Fibroblast of lung (primary cell): ENCODE data around the gene OTUD7B. TPM values are rescaled to one million over a fixed set of nuclear protein-coding genes. Genes with fewer than 3 reads are reported as not detected.

Source experiments
- DNase-seq, 2 donors: peaks; one replicate each; pipeline versions ENCODE4 v3.0.0 to v3.0.0-alpha.2; 2010; ENCODE audit warnings: low read depth in 2 of 2
- H2AFZ ChIP-seq: 2 replicates; pipeline ENCODE4 v1.5.1; 2012; ENCODE audit warnings: low read length, control low read depth, inconsistent platforms
- H3K27ac ChIP-seq: 2 replicates; pipeline ENCODE4 v1.5.1; 2011; ENCODE audit warnings: low read length, control low read depth; ENCODE audit not compliant: insufficient read depth
- H3K27me3 ChIP-seq: 2 replicates; pipeline ENCODE4 v1.5.1; 2011; ENCODE audit warnings: mild to moderate bottlenecking, low read length; ENCODE audit not compliant: control insufficient read depth, insufficient read depth
- H3K36me3 ChIP-seq: 2 replicates; pipeline ENCODE4 v1.5.1; 2011; ENCODE audit warnings: low read length; ENCODE audit not compliant: control insufficient read depth, insufficient read depth
- H3K4me1 ChIP-seq: 2 replicates; pipeline ENCODE4 v1.5.1; 2011; ENCODE audit warnings: low read length; ENCODE audit not compliant: control insufficient read depth, insufficient read depth; ENCODE audit errors: extremely low read depth
- H3K4me2 ChIP-seq: 2 replicates; pipeline ENCODE4 v1.5.1; 2011; ENCODE audit warnings: low read length, control low read depth; ENCODE audit not compliant: insufficient read depth; ENCODE audit errors: extremely low read depth
- H3K4me3 ChIP-seq, 4 experiments: fragments of 200-600 bp in 1 of 4; sonication (generic) in 1 of 4; replicated peaks in 1 of 4; 2 replicates each; pipeline ENCODE4 v1.5.1; 2011 to 2016; ENCODE audit warnings: low read length in 4 of 4, low read depth in 3 of 4, mild to moderate bottlenecking in 3 of 4, control low read depth in 2 of 4, inconsistent platforms in 1 of 4, mixed read lengths in 1 of 4; ENCODE audit not compliant: insufficient read depth in 1 of 4; ENCODE audit errors: control extremely low read depth in 1 of 4
- H3K79me2 ChIP-seq: 2 replicates; pipeline ENCODE4 v1.5.1; 2012; ENCODE audit warnings: mild to moderate bottlenecking, low read length, inconsistent platforms; ENCODE audit not compliant: control insufficient read depth, insufficient read depth
- H3K9ac ChIP-seq: 2 replicates; pipeline ENCODE4 v1.5.1; 2011; ENCODE audit warnings: mild to moderate bottlenecking, low read length, control low read depth; ENCODE audit not compliant: insufficient read depth
- H3K9me3 ChIP-seq: 2 replicates; pipeline ENCODE4 v1.5.1; 2012; ENCODE audit warnings: low read depth, low read length; ENCODE audit not compliant: control insufficient read depth, insufficient read depth
- H4K20me1 ChIP-seq: 2 replicates; pipeline ENCODE4 v1.5.1; 2011; ENCODE audit warnings: low read length; ENCODE audit not compliant: control insufficient read depth, insufficient read depth; ENCODE audit errors: extremely low read depth
- CTCF ChIP-seq, 2 donors: IDR thresholded peaks in 1 of 2; conservative IDR thresholded peaks in 1 of 2; 1 replicate in 1 of 2; 2 replicates in 1 of 2; pipeline ENCODE4 v1.5.1; 2011 to 2012; ENCODE audit warnings: low read length in 2 of 2, control low read depth in 1 of 2, inconsistent platforms in 1 of 2, low read depth in 1 of 2, mild to moderate bottlenecking in 1 of 2
- EZH2 ChIP-seq: IDR thresholded peaks from 2 replicates; pipeline ENCODE4 v1.5.1; 2012; ENCODE audit warnings: low read length, control low read depth, mild to moderate bottlenecking; ENCODE audit errors: missing control alignments
- polyA plus RNA-seq, 2 donors: library from polyadenylated mRNA; depleted of rRNA in 1 of 2; stranded (reverse) in 1 of 2; unstranded in 1 of 2; fragments of >200 nt; gene quantifications; 2 replicates each; pipeline ENCODE4 v1.2.1, GENCODE V29; 2011 to 2012; ENCODE audit warnings: missing spikeins in 1 of 2
- total RNA-seq: library from RNA; depleted of rRNA; stranded (reverse); fragments of >200 nt; gene quantifications from 2 replicates; pipeline ENCODE4 v1.2.1, GENCODE V29; 2014

The OTUD7B gene
- total and polyA plus RNA-seq, 2 donors (not counting 1 experiment from before 2014, with no cell fraction given), result 10.1 to 17.3 TPM

- DNase-seq, result no peak
Measured at GRCh38 chr1:149923626-149924025, 86.9 kb downstream of the OTUD7B start.

GRCh38 chr1:149917571-149918144 is 92.9 kb downstream of the OTUD7B start, which contains the start of gene SV2A:
TSS of gene SV2A (minus strand) at chr1:149917844. CDS start at chr1:149913840, 4,004 bp downstream.
- H3K27me3 ChIP-seq, result no peaks in the 10 kb centered on the region
- peak within 1 kb of the TSS; percentile 48 for H3K9ac ChIP-seq
- peaks cover 2% of the 10 kb centered on the region for H3K36me3 ChIP-seq
- no peaks in the 10 kb centered on the region for H3K79me2 ChIP-seq
- peaks cover 4% of the 10 kb centered on the region for H3K4me1 ChIP-seq
- H3K4me2 ChIP-seq, result peak within 1 kb of the TSS; percentile 81
- no peaks in the 10 kb centered on the region for H3K9me3 ChIP-seq
- peak within 1 kb of the TSS; percentile 73 to 87 (median 82) for H3K4me3 ChIP-seq
- H2AFZ ChIP-seq, result peak within 1 kb of the TSS; percentile 81
- DNase-seq, result peak; percentile 62 to 77
- TF ChIP-seq EZH2 (no peak), CTCF (conservative IDR thresholded peaks at IDR 0.05 in 1 of 2, IDR thresholded peaks at IDR 0.05 in 1 of 2; ENCODE audit: low read depth in 1 of 2, low read length in 2 of 2) (no peak)
- no peaks in the 10 kb centered on the region for H4K20me1 ChIP-seq
- H3K27ac ChIP-seq, result no peak within 1 kb of the TSS

More at GRCh38 chr1:149923626-149924025, 86.9 kb downstream of the OTUD7B start:
- no peak overlapping the region for H3K4me3 ChIP-seq
- H3K27me3 ChIP-seq, result no peaks in the 10 kb centered on the region
- H3K27ac ChIP-seq, result no peak overlapping the region
- H3K9ac ChIP-seq, result no peak overlapping the region
- H3K36me3 ChIP-seq, result peaks cover 18% of the 10 kb centered on the region
- H3K4me2 ChIP-seq, result no peak overlapping the region
- peaks cover 10% of the 10 kb centered on the region for H3K4me1 ChIP-seq
- no peaks in the 10 kb centered on the region for H4K20me1 ChIP-seq
- H3K79me2 ChIP-seq, result peaks cover 28% of the 10 kb centered on the region
- no peak overlapping the region for H2AFZ ChIP-seq
- H3K9me3 ChIP-seq, result no peaks in the 10 kb centered on the region
- no peak for TF ChIP-seq CTCF (conservative IDR thresholded peaks at IDR 0.05 in 1 of 2, IDR thresholded peaks at IDR 0.05 in 1 of 2; ENCODE audit: low read depth in 1 of 2, low read length in 2 of 2)
- no peak for TF ChIP-seq EZH2

- Histone ChIP-seq H3K79me2 (no peaks in the 10 kb centered on the region), H3K36me3 (peaks cover 2% of the 10 kb centered on the region), H3K9me3 (no peaks in the 10 kb centered on the region), H3K27ac (no peak overlapping the region), H2AFZ (no peak overlapping the region), H3K4me2 (peak overlapping the region; percentile 81), H3K9ac (no peak overlapping the region), H3K27me3 (no peaks in the 10 kb centered on the region), H3K4me3 (peak overlapping the region; percentile 73 to 87 (median 82)), H3K4me1 (peaks cover 4% of the 10 kb centered on the region), H4K20me1 (no peaks in the 10 kb centered on the region)
- TF ChIP-seq CTCF (conservative IDR thresholded peaks at IDR 0.05 in 1 of 2, IDR thresholded peaks at IDR 0.05 in 1 of 2; ENCODE audit: low read depth in 1 of 2, low read length in 2 of 2) (no peak), EZH2 (no peak)
- DNase-seq, result no peak
Measured at GRCh38 chr1:149916898-149917252, 93.7 kb downstream of the OTUD7B start.
